RWPE2 (cell line): Measurements from ENCODE around the gene LRMDA.
A peak's percentile ranks its signal among the peaks of the same experiment; 100 is the strongest.

Experiments used
- ATAC-seq: fragments of 200-7000 bp; cut with Tn5 transposase; 3 replicates; pipeline ENCODE4 v1.9.1; 2021; ENCODE audit warnings: low read depth
- DNase-seq: peaks from one replicate; pipeline ENCODE4 v3.0.0-alpha.2; 2020; ENCODE audit warnings: low spot score
- H3K27ac ChIP-seq: fragments of 450-650 bp; 2 replicates; pipeline ENCODE4 v1.5.1; 2017; ENCODE audit warnings: mild to moderate bottlenecking; ENCODE audit not compliant: poor library complexity, severe bottlenecking
- H3K27me3 ChIP-seq: fragments of 250-450 bp; sonication (Bioruptor Pico); 2 replicates; pipeline ENCODE4 v1.5.1; 2021; ENCODE audit warnings: mild to moderate bottlenecking, moderate library complexity; ENCODE audit not compliant: insufficient read depth, poor library complexity, severe bottlenecking
- H3K36me3 ChIP-seq: fragments of 250-450 bp; sonication (Bioruptor Pico); 2 replicates; pipeline ENCODE4 v1.5.1; 2020; ENCODE audit warnings: low read depth, mild to moderate bottlenecking, moderate library complexity
- H3K4me1 ChIP-seq: fragments of 250-450 bp; sonication (Bioruptor Pico); 2 replicates; pipeline ENCODE4 v1.5.1; 2021; ENCODE audit warnings: mild to moderate bottlenecking, moderate library complexity; ENCODE audit not compliant: insufficient read depth, poor library complexity, severe bottlenecking
- H3K4me3 ChIP-seq: fragments of 250-450 bp; sonication (Bioruptor Pico); 2 replicates; pipeline ENCODE4 v1.5.1; 2021; ENCODE audit warnings: mild to moderate bottlenecking, moderate library complexity; ENCODE audit not compliant: severe bottlenecking
- H3K9me3 ChIP-seq: fragments of 250-450 bp; sonication (Bioruptor Pico); 2 replicates; pipeline ENCODE4 v1.5.1; 2021; ENCODE audit warnings: mild to moderate bottlenecking, moderate library complexity; ENCODE audit not compliant: severe bottlenecking
- TF ChIP-seq, protein P1 (sequence below): fragments of 450-650 bp; IDR thresholded peaks from one replicate; pipeline ENCODE4 v1.5.1; 2017; ENCODE audit warnings: mild to moderate bottlenecking, moderate library complexity; ENCODE audit not compliant: poor library complexity, severe bottlenecking

The LRMDA gene

DNA sequence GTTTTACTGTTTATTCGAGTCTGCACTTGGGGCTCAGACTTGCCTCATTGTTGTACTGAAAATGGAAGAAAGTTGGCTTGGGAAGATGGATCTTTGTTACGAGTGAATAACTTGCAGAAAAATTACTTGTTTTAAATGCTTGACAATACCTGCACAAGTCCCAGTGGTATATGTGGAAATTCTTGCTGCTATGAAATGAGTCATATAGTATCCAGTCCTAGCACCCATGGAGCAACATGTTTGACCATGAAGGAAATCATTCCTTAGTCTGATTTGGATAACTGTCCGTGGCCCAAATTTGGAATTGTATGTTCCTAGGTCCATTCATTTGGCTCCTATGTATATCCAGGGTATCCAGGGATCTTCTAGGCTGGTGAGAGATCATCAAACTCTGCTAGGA lies 1109.4 kb downstream of the LRMDA start:
- peak; percentile 31; the same call in 1 of the 3 replicates for ATAC-seq
- TF ChIP-seq, protein P1, sequence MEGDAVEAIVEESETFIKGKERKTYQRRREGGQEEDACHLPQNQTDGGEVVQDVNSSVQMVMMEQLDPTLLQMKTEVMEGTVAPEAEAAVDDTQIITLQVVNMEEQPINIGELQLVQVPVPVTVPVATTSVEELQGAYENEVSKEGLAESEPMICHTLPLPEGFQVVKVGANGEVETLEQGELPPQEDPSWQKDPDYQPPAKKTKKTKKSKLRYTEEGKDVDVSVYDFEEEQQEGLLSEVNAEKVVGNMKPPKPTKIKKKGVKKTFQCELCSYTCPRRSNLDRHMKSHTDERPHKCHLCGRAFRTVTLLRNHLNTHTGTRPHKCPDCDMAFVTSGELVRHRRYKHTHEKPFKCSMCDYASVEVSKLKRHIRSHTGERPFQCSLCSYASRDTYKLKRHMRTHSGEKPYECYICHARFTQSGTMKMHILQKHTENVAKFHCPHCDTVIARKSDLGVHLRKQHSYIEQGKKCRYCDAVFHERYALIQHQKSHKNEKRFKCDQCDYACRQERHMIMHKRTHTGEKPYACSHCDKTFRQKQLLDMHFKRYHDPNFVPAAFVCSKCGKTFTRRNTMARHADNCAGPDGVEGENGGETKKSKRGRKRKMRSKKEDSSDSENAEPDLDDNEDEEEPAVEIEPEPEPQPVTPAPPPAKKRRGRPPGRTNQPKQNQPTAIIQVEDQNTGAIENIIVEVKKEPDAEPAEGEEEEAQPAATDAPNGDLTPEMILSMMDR, result no peak
- no peak for DNase-seq
- Histone ChIP-seq H3K27me3 (no peaks in the 10 kb centered on the region), H3K9me3 (no peaks in the 10 kb centered on the region), H3K36me3 (no peaks in the 10 kb centered on the region), H3K27ac (no peak overlapping the region), H3K4me1 (no peaks in the 10 kb centered on the region), H3K4me3 (no peak overlapping the region)

DNA sequence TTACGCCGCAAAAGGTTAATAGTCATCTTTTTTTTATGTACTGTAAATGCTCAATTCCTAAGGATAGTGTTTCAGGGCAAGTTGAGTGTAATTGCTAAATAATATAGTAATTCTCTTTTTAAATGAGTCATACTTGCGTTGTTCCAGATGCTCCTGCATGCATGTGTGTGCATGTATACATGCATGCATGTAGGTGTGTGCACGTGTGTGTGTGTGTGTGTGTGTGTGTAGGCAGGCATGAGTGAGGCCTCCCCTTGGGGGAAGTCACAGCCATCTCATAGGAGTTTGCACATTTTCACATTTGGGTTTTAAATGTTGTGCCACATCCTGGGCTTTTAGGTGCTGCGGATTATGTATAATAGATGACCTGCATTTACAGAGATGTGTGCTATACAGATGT lies 1110.4 kb downstream of the LRMDA start:
- ATAC-seq, result no peak
- Histone ChIP-seq H3K4me1 (no peaks in the 10 kb centered on the region), H3K27ac (no peak overlapping the region), H3K9me3 (no peaks in the 10 kb centered on the region), H3K27me3 (no peaks in the 10 kb centered on the region), H3K36me3 (no peaks in the 10 kb centered on the region), H3K4me3 (no peak overlapping the region)
- TF ChIP-seq, protein P1, result no peak
- DNase-seq, result no peak

DNA sequence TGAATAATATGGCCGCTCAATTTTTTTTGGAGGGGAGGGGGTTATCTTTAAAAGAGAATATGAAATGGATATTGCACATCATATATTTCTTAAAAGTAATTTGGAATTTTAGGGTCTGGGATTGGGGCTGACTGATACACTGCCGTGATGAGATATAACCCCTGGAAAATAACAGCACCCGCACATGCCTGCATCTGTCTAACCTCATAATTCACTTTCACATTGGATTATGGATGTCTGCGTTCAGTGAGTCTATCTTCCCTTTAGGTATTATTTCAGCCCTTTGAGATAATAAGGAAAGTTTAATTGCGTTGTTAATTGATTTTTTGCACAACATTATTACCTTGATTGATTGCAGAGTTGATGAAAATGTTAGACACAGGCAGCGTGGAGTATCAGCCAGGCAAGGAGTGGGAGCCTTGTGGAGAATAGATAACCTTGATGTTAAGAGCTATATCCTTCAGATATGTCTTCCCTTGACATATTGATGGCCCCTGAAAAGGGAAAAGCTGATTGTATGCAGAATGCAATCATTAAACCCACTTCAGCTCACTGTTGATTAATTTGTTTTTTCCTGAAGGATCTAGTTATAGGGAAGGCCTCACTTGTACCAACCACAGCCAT lies 1111.0 kb downstream of the LRMDA start:
- DNase-seq (no peak), ATAC-seq (no peak)
- TF ChIP-seq, protein P1, result no peak

DNA sequence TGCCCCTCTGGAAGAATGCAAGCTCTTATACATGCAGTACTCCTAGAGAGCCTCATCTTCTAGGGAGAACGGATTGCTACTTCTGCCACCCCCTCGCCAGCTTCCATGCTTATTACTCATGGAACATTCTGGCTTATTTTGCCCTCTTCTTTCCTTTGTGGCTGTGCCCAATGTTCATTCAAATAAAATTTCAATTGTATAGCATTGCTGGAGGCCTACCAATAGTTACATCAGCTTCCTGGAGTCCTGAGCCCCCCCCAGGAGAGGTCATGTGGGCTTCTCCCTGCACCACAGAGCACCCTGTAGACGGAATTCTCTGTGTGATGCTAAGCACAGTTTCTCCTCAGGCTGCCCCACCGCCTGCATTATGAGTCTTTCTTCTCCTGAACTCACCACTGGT lies 1112.2 kb downstream of the LRMDA start:
- ATAC-seq, result no peak
- no peak for DNase-seq

More for the DNA sequence above, 1111.0 kb downstream of the LRMDA start:
- Histone ChIP-seq H3K4me1 (no peaks in the 10 kb centered on the region), H3K4me3 (no peak overlapping the region), H3K9me3 (no peaks in the 10 kb centered on the region), H3K36me3 (no peaks in the 10 kb centered on the region), H3K27ac (no peak overlapping the region), H3K27me3 (no peaks in the 10 kb centered on the region)

DNA sequence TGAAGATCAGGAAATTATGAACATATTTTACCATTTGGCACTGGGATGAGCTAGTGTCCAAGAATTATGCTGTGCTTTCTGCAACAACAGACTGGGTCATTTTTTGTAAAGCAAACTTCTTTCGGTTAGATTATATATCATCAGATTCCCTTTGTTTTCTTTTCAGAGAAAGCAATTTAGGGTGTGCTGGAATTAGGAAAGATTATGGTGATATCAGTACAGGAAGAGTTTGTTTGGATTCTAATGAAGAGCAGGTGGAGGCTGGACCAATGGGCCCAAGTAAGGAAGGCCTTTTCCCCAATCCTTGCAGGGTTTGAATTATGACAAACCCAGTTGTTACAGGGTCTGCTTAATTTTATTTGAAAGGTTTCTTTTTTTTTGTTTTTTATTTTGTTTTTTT lies 1113.4 kb downstream of the LRMDA start:
- Histone ChIP-seq H3K27ac (no peak overlapping the region), H3K4me1 (no peaks in the 10 kb centered on the region), H3K9me3 (no peaks in the 10 kb centered on the region), H3K27me3 (no peaks in the 10 kb centered on the region), H3K4me3 (no peak overlapping the region), H3K36me3 (no peaks in the 10 kb centered on the region)
- no peak for ATAC-seq
- no peak for DNase-seq
- TF ChIP-seq, protein P1, result no peak

More for the DNA sequence above, 1112.2 kb downstream of the LRMDA start:
- Histone ChIP-seq H3K9me3 (no peaks in the 10 kb centered on the region), H3K36me3 (no peaks in the 10 kb centered on the region), H3K27ac (no peak overlapping the region), H3K4me1 (no peaks in the 10 kb centered on the region), H3K4me3 (no peak overlapping the region), H3K27me3 (no peaks in the 10 kb centered on the region)
- TF ChIP-seq, protein P1, result no peak
